CD8-positive, alpha-beta memory T cell (primary cell): ENCODE results near the gene MCRIP1. TPM values are rescaled to one million over a fixed set of nuclear protein-coding genes. Genes with fewer than 3 reads are reported as not detected.

Experiments
- CTCF ChIA-PET: fragments of 350-600 bp; sonication (Branson Sonifier 250); formaldehyde crosslinking; loops from one replicate; lab custom pipeline; 2021; ENCODE audit warnings: antibody characterized with exemption; lab: Charles Lee
- POLR2A ChIA-PET: fragments of 350-600 bp; sonication (Branson Sonifier 250); formaldehyde crosslinking; loops from one replicate; lab custom pipeline; 2021; ENCODE audit warnings: antibody characterized with exemption; lab: Charles Lee
- DNase-seq, 5 donors: peaks; one replicate each; pipeline versions ENCODE4 v3.0.0 to v3.0.0-alpha.2; 2020 to 2022; ENCODE audit warnings: mixed read lengths in 1 of 5
- H3K27ac ChIP-seq: one replicate; pipeline ENCODE4 v1.7.0; 2013; ENCODE audit warnings: low read depth, mild to moderate bottlenecking, low read length, moderate library complexity
- H3K27me3 ChIP-seq: 2 replicates; pipeline ENCODE4 v1.7.0; 2013; ENCODE audit warnings: low read length, mild to moderate bottlenecking; ENCODE audit not compliant: insufficient read depth, poor library complexity, severe bottlenecking
- H3K36me3 ChIP-seq: 2 replicates; pipeline ENCODE4 v1.7.0; 2013; ENCODE audit warnings: mild to moderate bottlenecking, low read length, moderate library complexity; ENCODE audit not compliant: insufficient read depth
- H3K4me1 ChIP-seq: 2 replicates; pipeline ENCODE4 v1.7.0; 2013; ENCODE audit warnings: mild to moderate bottlenecking, low read length, moderate library complexity; ENCODE audit not compliant: insufficient read depth
- H3K4me3 ChIP-seq: 2 replicates; pipeline ENCODE4 v1.7.0; 2013; ENCODE audit warnings: mild to moderate bottlenecking, low read length
- H3K9me3 ChIP-seq: 2 replicates; pipeline ENCODE4 v1.7.0; 2013; ENCODE audit warnings: mild to moderate bottlenecking, low read length
- H3K27ac Mint-ChIP-seq, 8 donors: one replicate each; pipeline ENCODE4 v1.8.0; 2020 to 2021; ENCODE audit warnings: mixed read lengths in 8 of 8, mild to moderate bottlenecking in 6 of 8, inconsistent platforms in 3 of 8, moderate library complexity in 3 of 8
- H3K27me3 Mint-ChIP-seq, 2 donors: one replicate each; pipeline ENCODE4 v1.8.0; 2020 to 2021; ENCODE audit warnings: mixed read lengths in 2 of 2, mild to moderate bottlenecking in 1 of 2, moderate library complexity in 1 of 2
- H3K36me3 Mint-ChIP-seq, 3 donors: one replicate each; pipeline ENCODE4 v1.8.0; 2020 to 2021; ENCODE audit warnings: mixed read lengths in 3 of 3, inconsistent platforms in 1 of 3, mild to moderate bottlenecking in 1 of 3
- H3K4me1 Mint-ChIP-seq, 3 donors: one replicate each; pipeline ENCODE4 v1.8.0; 2020 to 2021; ENCODE audit warnings: mixed read lengths in 3 of 3, inconsistent platforms in 1 of 3, mild to moderate bottlenecking in 1 of 3
- H3K4me3 Mint-ChIP-seq, 7 donors: one replicate each; pipeline ENCODE4 v1.8.0; 2020 to 2021; ENCODE audit warnings: mixed read lengths in 7 of 7, mild to moderate bottlenecking in 6 of 7, moderate library complexity in 4 of 7, inconsistent platforms in 2 of 7
- H3K9me3 Mint-ChIP-seq, 5 donors: one replicate each; pipeline ENCODE4 v1.8.0; 2020 to 2022; ENCODE audit warnings: mixed read lengths in 5 of 5, mild to moderate bottlenecking in 3 of 5, moderate library complexity in 2 of 5, inconsistent platforms in 1 of 5
- polyA plus RNA-seq: library from polyadenylated mRNA; unstranded; fragments of 300-500 nt; fragmentation: Illumina TruSeq; gene quantifications from one replicate; pipeline ENCODE4 v1.2.3, GENCODE V29; 2021
- total RNA-seq, 2 experiments: library from RNA; stranded (reverse); gene quantifications; one replicate each; pipeline ENCODE4 v1.2.3, GENCODE V29; 2021

The MCRIP1 gene
- total and polyA plus RNA-seq, 3 experiments from 2014 or later = 56.1 to 76.1 (median 57.0) TPM

DNA sequence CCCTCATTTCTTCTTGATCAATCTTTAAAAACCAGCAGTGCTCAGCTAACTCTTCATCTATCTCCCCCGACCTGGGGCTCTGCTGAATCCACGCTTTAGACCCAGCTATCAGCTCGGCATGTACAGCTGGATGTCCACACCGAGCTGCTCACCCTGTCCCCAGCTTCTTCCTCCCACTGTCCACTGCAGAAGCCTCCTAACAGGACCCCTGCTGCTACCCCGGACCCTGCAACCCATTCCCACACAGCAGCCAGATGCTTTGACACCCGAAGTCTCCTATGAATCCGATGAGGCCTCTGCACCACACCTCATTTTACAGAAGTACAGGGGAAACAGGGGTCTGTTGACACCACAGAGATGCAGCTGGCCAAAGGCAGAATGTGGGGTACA lies 15.3 kb downstream of the MCRIP1 start:
- Mint-ChIP-seq H3K27me3 (peaks cover 0 to 1% of the 10 kb centered on the region in 2 donors), H3K4me3 (no peak overlapping the region), H3K27ac (no peak overlapping the region), H3K4me1 (no peaks in the 10 kb centered on the region), H3K9me3 (no peaks in the 10 kb centered on the region), H3K36me3 (peaks cover 0 to 6% (median 0%) of the 10 kb centered on the region in 3 donors)
- H3K27ac ChIP-seq = no peak overlapping the region
- DNase-seq = no peak
- no peaks in the 10 kb centered on the region for H3K36me3 ChIP-seq
- no peak overlapping the region for H3K4me3 ChIP-seq
- ChIA-PET POLR2A (no interaction called here), CTCF (no interaction called here)
- no peaks in the 10 kb centered on the region for H3K4me1 ChIP-seq
- no peaks in the 10 kb centered on the region for H3K9me3 ChIP-seq
- no peaks in the 10 kb centered on the region for H3K27me3 ChIP-seq

DNA sequence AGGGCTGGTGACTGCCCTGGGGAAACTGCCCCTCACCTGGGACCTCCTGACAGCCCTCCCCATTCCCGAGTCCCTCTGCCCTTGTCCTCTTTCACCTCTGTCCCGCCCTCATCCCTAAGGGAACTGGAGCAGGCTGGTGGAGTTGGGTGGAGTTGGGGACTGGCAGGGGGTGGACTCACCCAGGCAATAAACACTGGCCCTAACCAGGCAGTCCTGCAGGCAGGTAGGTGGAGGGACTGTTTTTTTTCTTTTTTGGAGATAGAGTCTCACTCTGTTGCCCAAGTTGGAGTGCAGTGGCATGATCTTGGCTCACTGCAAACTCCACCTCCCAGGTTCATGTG lies 17.5 kb downstream of the MCRIP1 start:
- H3K4me3 ChIP-seq = no peak overlapping the region
- ChIA-PET CTCF (no interaction called here), POLR2A (no interaction called here)
- H3K4me1 Mint-ChIP-seq = no peaks in the 10 kb centered on the region
- H3K4me1 ChIP-seq = no peaks in the 10 kb centered on the region
- no peak overlapping the region for H3K27ac Mint-ChIP-seq
- no peak for DNase-seq
- no peaks in the 10 kb centered on the region for H3K9me3 ChIP-seq
- H3K27me3 Mint-ChIP-seq = no peaks in the 10 kb centered on the region
- H3K9me3 Mint-ChIP-seq = no peaks in the 10 kb centered on the region
- no peak overlapping the region for H3K4me3 Mint-ChIP-seq
- H3K27me3 ChIP-seq = no peaks in the 10 kb centered on the region
- H3K36me3 Mint-ChIP-seq = no peaks in the 10 kb centered on the region
- H3K27ac ChIP-seq = no peak overlapping the region
- no peaks in the 10 kb centered on the region for H3K36me3 ChIP-seq

DNA sequence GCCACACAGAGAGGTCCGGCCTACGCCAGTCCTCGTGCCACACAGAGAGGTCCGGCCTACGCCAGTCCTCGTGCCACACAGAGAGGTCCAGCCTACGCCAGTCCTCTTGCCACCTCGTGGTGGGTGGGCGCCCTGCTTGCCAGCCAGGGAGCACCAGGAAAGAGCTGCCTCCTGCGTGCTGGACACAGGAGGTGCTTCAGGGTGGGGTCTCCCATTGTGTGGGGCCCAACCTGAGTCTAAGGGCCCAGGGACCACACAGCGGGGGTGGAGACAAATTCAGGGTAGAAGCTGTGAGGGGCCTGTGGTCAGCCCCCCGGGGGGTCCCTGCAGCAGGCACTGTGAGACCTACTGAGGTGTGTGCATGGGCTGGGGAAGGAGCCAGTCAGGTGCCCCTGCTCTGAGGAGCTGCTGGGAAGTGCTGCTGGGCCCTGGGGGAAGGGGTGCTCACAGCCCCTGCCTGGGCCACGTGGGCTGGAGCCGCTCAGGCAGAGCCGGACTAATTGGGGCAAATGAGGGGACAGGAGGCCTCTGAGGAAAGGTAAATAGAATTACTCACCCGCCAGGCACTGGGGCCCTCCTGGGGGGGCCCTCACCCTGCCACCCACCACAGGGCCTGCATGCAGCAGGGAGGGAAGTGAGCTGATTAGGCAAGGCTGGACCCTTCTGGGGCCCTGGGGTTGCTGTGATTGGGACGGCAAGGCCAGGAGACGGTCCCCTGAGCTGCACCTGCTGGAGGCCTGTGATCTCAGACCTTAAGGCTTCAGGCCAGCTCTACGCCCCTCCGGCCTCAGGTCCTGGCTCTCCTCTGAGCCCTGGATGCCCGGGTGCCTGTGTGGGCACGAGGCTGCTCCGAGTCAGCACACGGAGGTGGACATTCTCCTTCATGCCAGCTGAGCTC lies 18.1 kb downstream of the MCRIP1 start:
- no peaks in the 10 kb centered on the region for H3K36me3 ChIP-seq
- no peaks in the 10 kb centered on the region for H3K9me3 ChIP-seq
- peaks cover 0 to 1% of the 10 kb centered on the region in 2 donors for H3K27me3 Mint-ChIP-seq
- DNase-seq = no peak
- no peaks in the 10 kb centered on the region for H3K9me3 Mint-ChIP-seq
- ChIA-PET CTCF (no interaction called here), POLR2A (no interaction called here)
- no peaks in the 10 kb centered on the region for H3K4me1 ChIP-seq
- H3K4me3 ChIP-seq = no peak overlapping the region
- H3K27ac Mint-ChIP-seq = no peak overlapping the region
- H3K4me3 Mint-ChIP-seq = no peak overlapping the region
- H3K4me1 Mint-ChIP-seq = no peaks in the 10 kb centered on the region
- no peaks in the 10 kb centered on the region for H3K36me3 Mint-ChIP-seq
- H3K27ac ChIP-seq = no peak overlapping the region
- peaks cover 5% of the 10 kb centered on the region for H3K27me3 ChIP-seq

DNA sequence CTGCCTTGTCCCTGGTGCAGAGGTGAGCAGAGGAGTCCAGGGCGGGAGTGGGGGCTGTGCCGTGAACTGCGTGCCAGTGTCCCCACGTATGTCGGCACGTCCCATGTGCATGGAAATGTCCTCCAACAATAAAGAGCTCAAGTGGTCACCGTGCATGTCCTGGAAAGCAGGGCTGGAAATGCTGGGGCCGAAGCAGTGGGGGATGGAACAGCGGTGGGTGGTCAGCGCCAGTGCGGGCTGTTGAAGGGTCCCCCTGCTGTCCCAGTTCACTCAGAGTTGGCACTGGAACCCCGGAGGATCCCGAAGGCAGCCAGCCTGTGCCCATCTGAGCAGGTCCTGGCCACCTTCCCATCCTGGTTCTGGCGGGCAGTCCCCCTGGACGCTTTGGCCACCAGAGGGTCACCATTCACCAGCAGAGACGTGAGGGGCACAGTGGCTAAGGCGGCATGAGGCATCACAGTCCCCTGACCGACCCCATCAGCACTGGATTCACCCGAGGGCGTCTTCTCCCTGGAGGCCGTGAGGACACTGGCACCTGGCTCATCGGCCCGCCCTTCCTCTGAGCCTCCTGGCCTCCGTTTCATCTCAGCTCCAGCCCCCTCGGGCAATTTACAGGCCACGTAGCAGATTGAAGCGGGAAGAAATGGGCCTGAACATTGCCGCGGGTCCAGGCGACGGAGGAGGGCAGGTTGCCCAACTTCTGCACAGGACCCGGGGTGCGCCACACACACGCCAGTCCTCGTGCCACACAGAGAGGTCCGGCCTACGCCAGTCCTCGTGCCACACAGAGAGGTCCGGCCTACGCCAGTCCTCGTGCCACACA lies 19.0 kb downstream of the MCRIP1 start:
- no peaks in the 10 kb centered on the region for H3K36me3 ChIP-seq
- ChIA-PET CTCF (no interaction called here), POLR2A (no interaction called here)
- Mint-ChIP-seq H3K36me3 (no peaks in the 10 kb centered on the region), H3K27ac (no peak overlapping the region), H3K4me3 (no peak overlapping the region), H3K27me3 (peaks cover 5 to 9% of the 10 kb centered on the region in 2 donors), H3K9me3 (no peaks in the 10 kb centered on the region), H3K4me1 (peaks cover 0 to 6% (median 0%) of the 10 kb centered on the region in 3 donors)
- no peak overlapping the region for H3K27ac ChIP-seq
- peaks cover 8% of the 10 kb centered on the region for H3K27me3 ChIP-seq
- no peak for DNase-seq
- no peak overlapping the region for H3K4me3 ChIP-seq
- no peaks in the 10 kb centered on the region for H3K4me1 ChIP-seq
- H3K9me3 ChIP-seq = no peaks in the 10 kb centered on the region

DNA sequence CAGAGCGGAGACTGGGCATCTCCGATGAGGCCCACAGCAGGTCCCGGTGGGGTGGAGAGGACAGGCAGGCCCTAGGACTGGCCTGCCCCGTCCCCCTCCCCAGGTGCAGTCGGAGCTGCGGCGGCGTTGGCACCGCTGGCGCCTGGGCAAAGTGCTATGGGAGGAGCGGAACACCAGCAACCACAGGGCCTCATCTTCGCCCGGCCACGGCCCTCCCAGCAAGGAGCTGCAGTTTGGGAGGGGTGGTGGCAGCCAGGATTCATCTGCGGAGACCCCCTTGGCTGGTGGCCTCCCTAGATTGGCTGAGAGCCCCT lies 19.8 kb downstream of the MCRIP1 start:
- no peak overlapping the region for H3K4me3 ChIP-seq
- H3K27me3 Mint-ChIP-seq = peaks cover 7 to 14% of the 10 kb centered on the region in 2 donors
- peaks cover 8% of the 10 kb centered on the region for H3K27me3 ChIP-seq
- H3K9me3 ChIP-seq = no peaks in the 10 kb centered on the region
- DNase-seq = no peak
- no peaks in the 10 kb centered on the region for H3K9me3 Mint-ChIP-seq
- no peak overlapping the region for H3K27ac Mint-ChIP-seq
- H3K4me1 ChIP-seq = no peaks in the 10 kb centered on the region
- no peak overlapping the region for H3K4me3 Mint-ChIP-seq
- H3K36me3 Mint-ChIP-seq = no peaks in the 10 kb centered on the region
- peaks cover 0 to 7% (median 0%) of the 10 kb centered on the region in 3 donors for H3K4me1 Mint-ChIP-seq
- H3K27ac ChIP-seq = no peak overlapping the region
- POLR2A ChIA-PET = no interaction called here
- H3K36me3 ChIP-seq = no peaks in the 10 kb centered on the region
- CTCF ChIA-PET = no interaction called here

DNA sequence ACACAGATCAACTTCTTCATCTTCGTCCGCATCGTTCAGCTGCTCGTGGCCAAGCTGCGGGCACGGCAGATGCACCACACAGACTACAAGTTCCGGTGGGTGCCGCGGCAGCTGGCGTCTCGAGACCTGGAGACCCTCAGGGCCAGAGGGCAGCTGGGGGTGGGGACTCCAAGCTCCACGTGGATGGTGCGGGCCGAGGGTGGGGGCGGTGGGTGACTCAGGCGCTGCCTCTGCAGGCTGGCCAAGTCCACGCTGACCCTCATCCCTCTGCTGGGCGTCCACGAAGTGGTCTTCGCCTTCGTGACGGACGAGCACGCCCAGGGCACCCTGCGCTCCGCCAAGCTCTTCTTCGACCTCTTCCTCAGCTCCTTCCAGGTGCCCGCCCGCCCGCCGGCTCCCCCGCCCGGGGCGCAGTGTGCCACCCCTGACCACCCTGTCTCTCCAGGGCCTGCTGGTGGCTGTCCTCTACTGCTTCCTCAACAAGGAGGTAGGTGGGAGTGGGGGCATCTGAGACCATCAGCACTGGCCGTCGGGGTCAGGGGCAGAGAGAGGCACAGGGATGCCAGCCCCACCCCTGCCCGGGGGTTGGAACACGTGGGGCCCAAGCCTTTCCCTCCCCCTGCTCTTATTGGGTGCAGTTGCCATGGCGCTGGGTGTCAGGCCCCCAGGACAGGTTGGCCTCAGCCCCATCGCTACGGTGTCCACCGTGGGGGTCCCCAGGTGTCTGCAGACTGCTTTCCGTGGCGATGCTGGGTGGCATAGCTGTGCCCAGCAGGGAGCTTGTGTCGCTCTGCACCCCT lies 20.3 kb downstream of the MCRIP1 start:
- ChIA-PET POLR2A (no interaction called here), CTCF (interaction anchor here (0.8 kb wide), 1 partner anchor 12 kb away, joined by 3 read pairs; no protein-coding TSS in a partner anchor)
- Histone ChIP-seq H3K9me3 (no peaks in the 10 kb centered on the region), H3K27ac (no peak overlapping the region), H3K4me1 (no peaks in the 10 kb centered on the region), H3K4me3 (no peak overlapping the region), H3K27me3 (peaks cover 8% of the 10 kb centered on the region), H3K36me3 (no peaks in the 10 kb centered on the region)
- Mint-ChIP-seq H3K27ac (no peak overlapping the region), H3K36me3 (no peaks in the 10 kb centered on the region), H3K4me3 (no peak overlapping the region), H3K4me1 (peaks cover 0 to 7% (median 0%) of the 10 kb centered on the region in 3 donors), H3K9me3 (no peaks in the 10 kb centered on the region), H3K27me3 (peaks cover 8 to 14% of the 10 kb centered on the region in 2 donors)
- DNase-seq = no peak

DNA sequence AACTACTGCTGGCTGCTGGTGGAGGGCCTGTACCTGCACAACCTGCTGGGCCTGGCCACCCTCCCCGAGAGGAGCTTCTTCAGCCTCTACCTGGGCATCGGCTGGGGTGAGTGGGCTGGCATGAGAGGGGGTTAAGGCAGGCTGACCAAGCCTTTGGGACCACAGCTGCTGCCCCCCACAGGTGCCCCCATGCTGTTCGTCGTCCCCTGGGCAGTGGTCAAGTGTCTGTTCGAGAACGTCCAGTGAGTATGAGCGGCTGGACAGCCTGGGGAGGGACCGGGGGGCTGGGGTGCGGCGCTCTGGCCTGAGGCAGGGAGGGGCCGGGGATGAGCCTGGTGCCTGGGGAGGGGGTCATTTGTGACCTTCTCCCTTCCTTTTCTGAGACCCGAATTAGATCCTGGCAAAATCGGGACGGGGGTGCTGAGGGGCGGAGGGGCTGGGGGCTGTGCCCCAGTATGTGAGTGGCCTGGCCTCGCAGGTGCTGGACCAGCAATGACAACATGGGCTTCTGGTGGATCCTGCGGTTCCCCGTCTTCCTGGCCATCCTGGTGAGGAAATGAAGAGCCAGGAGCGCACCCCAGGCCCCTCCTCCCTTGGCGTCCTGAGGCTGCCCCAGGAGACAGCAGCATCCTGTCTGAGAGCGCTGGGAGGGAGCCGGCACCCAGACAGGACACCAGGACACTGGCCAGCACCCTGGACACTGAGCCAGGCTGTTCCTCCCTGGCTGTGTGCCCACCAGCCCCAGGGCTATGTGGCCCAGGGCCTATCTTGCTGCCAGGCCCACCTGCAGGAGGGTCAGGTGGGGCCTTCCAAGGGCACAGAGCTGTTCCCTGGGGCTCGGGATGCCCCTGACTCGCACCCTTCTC lies 21.2 kb downstream of the MCRIP1 start:
- no peak for DNase-seq
- Mint-ChIP-seq H3K4me1 (peaks cover 0 to 7% (median 0%) of the 10 kb centered on the region in 3 donors), H3K36me3 (no peaks in the 10 kb centered on the region), H3K4me3 (no peak overlapping the region), H3K27me3 (peaks cover 12 to 14% of the 10 kb centered on the region in 2 donors), H3K27ac (no peak overlapping the region), H3K9me3 (no peaks in the 10 kb centered on the region)
- H3K9me3 ChIP-seq = no peaks in the 10 kb centered on the region
- H3K27me3 ChIP-seq = peaks cover 8% of the 10 kb centered on the region
- ChIA-PET POLR2A (no interaction called here), CTCF (interaction anchor here (0.8 kb wide), 1 partner anchor 13 kb away, joined by 3 read pairs; no protein-coding TSS in a partner anchor)
- H3K4me3 ChIP-seq = no peak overlapping the region
- H3K4me1 ChIP-seq = no peaks in the 10 kb centered on the region
- no peak overlapping the region for H3K27ac ChIP-seq
- H3K36me3 ChIP-seq = no peaks in the 10 kb centered on the region
